Measurements from ENCODE around the gene COX4I2.

Gene COX4I2

GRCh38 chr20:31693987-31694661 is 56.4 kb downstream of the COX4I2 start:
- DNase-seq (ENCODE audit: low read depth, low spot score) = no peak

All from brain pericyte (primary cell).